Karpas-422 (cell line): ENCODE measurements around the gene TLR6. TPM values are rescaled to one million over a fixed set of nuclear protein-coding genes. Genes with fewer than 3 reads are reported as not detected.

Experiments
- DNase-seq: peaks from one replicate; pipeline ENCODE4 v3.0.0-alpha.2; 2015
- H2AFZ ChIP-seq: fragments of 200-600 bp; sonication (generic); 2 replicates; pipeline ENCODE4 v1.6.1; 2014; ENCODE audit warnings: antibody characterized with exemption, low read length, mixed read lengths
- H3K27ac ChIP-seq: fragments of 200-600 bp; sonication (generic); 2 replicates; pipeline ENCODE4 v1.5.1; 2014; ENCODE audit warnings: mild to moderate bottlenecking, low read length, moderate library complexity
- H3K27me3 ChIP-seq: fragments of 200-600 bp; sonication (generic); 2 replicates; pipeline ENCODE4 v1.6.1; 2014; ENCODE audit warnings: low read length, mixed read lengths
- H3K36me3 ChIP-seq: fragments of 200-600 bp; sonication (generic); 2 replicates; pipeline ENCODE4 v1.6.1; 2014; ENCODE audit warnings: low read length, mixed read lengths; ENCODE audit not compliant: insufficient read depth
- H3K4me1 ChIP-seq: fragments of 200-600 bp; sonication (generic); 2 replicates; pipeline ENCODE4 v1.6.1; 2014; ENCODE audit warnings: mild to moderate bottlenecking, low read length, mixed read lengths
- H3K4me2 ChIP-seq: fragments of 200-600 bp; sonication (generic); 2 replicates; pipeline ENCODE4 v1.6.1; 2014; ENCODE audit warnings: low read length, low read depth, mild to moderate bottlenecking; ENCODE audit not compliant: poor library complexity, severe bottlenecking
- H3K4me3 ChIP-seq: fragments of 200-600 bp; sonication (generic); 2 replicates; pipeline ENCODE4 v1.5.1; 2014; ENCODE audit warnings: mild to moderate bottlenecking, antibody characterized with exemption, low read length, mixed read lengths
- H3K79me2 ChIP-seq: fragments of 200-600 bp; sonication (generic); 2 replicates; pipeline ENCODE4 v1.6.1; 2014; ENCODE audit warnings: mild to moderate bottlenecking, low read length, mixed read lengths
- H3K9ac ChIP-seq: fragments of 200-600 bp; sonication (generic); 2 replicates; pipeline ENCODE4 v1.6.0; 2014; ENCODE audit warnings: low read length
- H3K9me2 ChIP-seq: fragments of 200-600 bp; sonication (generic), shearing (Covaris generic); replicated peaks from 2 replicates; pipeline ENCODE4 v1.6.0; 2014; ENCODE audit warnings: mild to moderate bottlenecking, low read length, moderate library complexity; ENCODE audit not compliant: insufficient read depth
- H3K9me3 ChIP-seq: fragments of 300-700, 200-600 bp; sonication (generic); 2 replicates; pipeline ENCODE4 v1.6.1; 2014; ENCODE audit warnings: low read length, mixed read lengths
- H4K20me1 ChIP-seq: fragments of 200-600 bp; sonication (generic); 2 replicates; pipeline ENCODE4 v1.6.1; 2014; ENCODE audit warnings: mild to moderate bottlenecking, antibody characterized with exemption, low read length, low read depth; ENCODE audit not compliant: insufficient read depth
- total RNA-seq: library from RNA; depleted of rRNA; stranded (reverse); fragments of >200 nt; shearing (Covaris generic); gene quantifications from 2 replicates; pipeline ENCODE4 v1.2.3, GENCODE V29; 2014; ENCODE audit warnings: low replicate concordance; rRNA removed

Gene TLR6, protein sequence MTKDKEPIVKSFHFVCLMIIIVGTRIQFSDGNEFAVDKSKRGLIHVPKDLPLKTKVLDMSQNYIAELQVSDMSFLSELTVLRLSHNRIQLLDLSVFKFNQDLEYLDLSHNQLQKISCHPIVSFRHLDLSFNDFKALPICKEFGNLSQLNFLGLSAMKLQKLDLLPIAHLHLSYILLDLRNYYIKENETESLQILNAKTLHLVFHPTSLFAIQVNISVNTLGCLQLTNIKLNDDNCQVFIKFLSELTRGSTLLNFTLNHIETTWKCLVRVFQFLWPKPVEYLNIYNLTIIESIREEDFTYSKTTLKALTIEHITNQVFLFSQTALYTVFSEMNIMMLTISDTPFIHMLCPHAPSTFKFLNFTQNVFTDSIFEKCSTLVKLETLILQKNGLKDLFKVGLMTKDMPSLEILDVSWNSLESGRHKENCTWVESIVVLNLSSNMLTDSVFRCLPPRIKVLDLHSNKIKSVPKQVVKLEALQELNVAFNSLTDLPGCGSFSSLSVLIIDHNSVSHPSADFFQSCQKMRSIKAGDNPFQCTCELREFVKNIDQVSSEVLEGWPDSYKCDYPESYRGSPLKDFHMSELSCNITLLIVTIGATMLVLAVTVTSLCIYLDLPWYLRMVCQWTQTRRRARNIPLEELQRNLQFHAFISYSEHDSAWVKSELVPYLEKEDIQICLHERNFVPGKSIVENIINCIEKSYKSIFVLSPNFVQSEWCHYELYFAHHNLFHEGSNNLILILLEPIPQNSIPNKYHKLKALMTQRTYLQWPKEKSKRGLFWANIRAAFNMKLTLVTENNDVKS
- 12.4 and 39.9 TPM in 2 replicates for total RNA-seq

DNA sequence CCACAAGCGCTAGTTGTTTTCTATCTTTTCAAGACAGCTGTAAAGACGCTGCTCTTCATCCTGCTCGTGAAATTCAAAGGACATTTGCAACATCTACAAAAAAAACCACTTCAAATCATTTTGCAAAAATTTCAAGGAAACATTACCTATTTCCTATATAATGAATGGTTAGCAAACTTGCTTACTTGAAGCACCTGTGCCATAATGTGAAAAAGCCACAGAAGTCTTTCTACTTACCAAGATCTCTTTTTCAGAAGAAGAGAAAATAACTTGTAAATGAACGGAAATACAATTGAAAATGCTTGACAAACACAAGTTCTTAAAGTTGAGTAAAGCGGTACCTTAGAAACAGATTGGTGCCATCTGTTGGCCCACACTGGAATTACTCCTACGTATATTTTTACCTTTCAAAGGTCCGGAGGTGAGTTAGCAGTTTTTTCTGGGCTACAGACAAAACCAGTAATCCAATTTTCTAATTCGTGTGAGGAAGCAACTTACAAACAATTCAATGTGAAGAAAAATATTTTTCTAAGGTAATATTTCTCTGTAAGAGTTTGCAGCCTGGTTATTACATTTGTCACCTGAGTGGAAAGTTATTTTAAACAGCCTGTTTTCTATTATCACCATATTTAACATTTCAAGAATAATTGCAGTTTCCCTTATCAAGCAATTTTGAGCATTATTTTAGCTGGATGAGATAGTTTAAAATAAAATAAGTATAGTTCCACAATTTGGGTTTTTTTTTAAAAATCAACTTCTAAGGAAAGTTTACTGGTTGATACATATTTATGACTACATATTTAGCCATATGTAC lies at the start of gene TLR6:
TSS of gene TLR6 (minus strand) at position 294 of the 814 bp plus-strand sequence. CDS start 27,344 bp downstream, outside the sequence.
- Histone ChIP-seq H2AFZ (0 out of 2 replicates have a peak within 1 kb of the TSS, but pooled peaks have one; percentile 18), H3K9ac (peak within 1 kb of the TSS; percentile 80), H3K36me3 (no peaks in the 10 kb centered on the region), H3K9me3 (no peaks in the 10 kb centered on the region), H3K4me3 (peak within 1 kb of the TSS; percentile 70), H4K20me1 (no peaks in the 10 kb centered on the region), H3K79me2 (peaks cover 26% of the 10 kb centered on the region), H3K27me3 (no peaks in the 10 kb centered on the region), H3K4me1 (peaks cover 66% of the 10 kb centered on the region), H3K27ac (peak within 1 kb of the TSS; percentile 98), H3K9me2 (no peaks in the 10 kb centered on the region), H3K4me2 (peak within 1 kb of the TSS; percentile 100)
- DNase-seq = peak; percentile 97

GRCh38 chr4:38905652-38906385 lies 49.2 kb upstream of the TLR6 start:
- Histone ChIP-seq H4K20me1 (no peaks in the 10 kb centered on the region), H3K4me1 (peaks cover 4% of the 10 kb centered on the region; the same call in 1 of the 2 replicates), H3K9ac (no peak overlapping the region), H3K79me2 (no peaks in the 10 kb centered on the region), H3K27me3 (no peaks in the 10 kb centered on the region), H3K4me3 (no peak overlapping the region), H3K4me2 (no peak overlapping the region), H3K36me3 (no peaks in the 10 kb centered on the region), H3K9me3 (no peaks in the 10 kb centered on the region), H3K9me2 (no peaks in the 10 kb centered on the region), H2AFZ (no peak overlapping the region), H3K27ac (no peak overlapping the region)
- DNase-seq = no peak

DNA sequence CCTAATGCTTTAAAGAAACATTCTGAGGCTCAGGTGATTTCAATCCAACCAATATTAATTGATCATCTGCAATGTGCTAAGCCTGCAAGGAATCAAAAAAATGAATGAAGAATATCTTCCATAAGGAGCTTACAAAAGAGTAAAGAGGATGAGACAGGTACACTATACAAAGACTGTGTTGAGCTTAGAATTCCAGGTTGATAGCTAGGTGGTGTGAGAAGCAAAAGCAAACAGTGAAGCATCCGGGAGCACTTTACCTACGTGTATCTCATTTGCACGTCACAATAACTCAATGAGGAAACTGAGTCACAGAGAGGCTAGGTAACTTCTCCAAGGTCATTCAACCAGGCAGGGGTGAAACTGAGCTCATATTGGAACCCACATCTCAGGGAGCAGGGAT lies 48.1 kb upstream of the TLR6 start:
- H3K4me3 ChIP-seq = no peak overlapping the region
- no peaks in the 10 kb centered on the region for H3K79me2 ChIP-seq
- no peaks in the 10 kb centered on the region for H4K20me1 ChIP-seq
- no peak overlapping the region for H3K9ac ChIP-seq
- no peak for DNase-seq
- H3K9me2 ChIP-seq = no peaks in the 10 kb centered on the region
- no peak overlapping the region for H2AFZ ChIP-seq
- no peaks in the 10 kb centered on the region for H3K27me3 ChIP-seq
- peaks cover 4% of the 10 kb centered on the region; the same call in 1 of the 2 replicates for H3K4me1 ChIP-seq
- H3K4me2 ChIP-seq = no peak overlapping the region
- no peaks in the 10 kb centered on the region for H3K9me3 ChIP-seq
- no peak overlapping the region for H3K27ac ChIP-seq
- H3K36me3 ChIP-seq = no peaks in the 10 kb centered on the region

- Histone ChIP-seq H3K4me1 (peaks cover 4% of the 10 kb centered on the region; the same call in 1 of the 2 replicates), H4K20me1 (no peaks in the 10 kb centered on the region), H3K36me3 (no peaks in the 10 kb centered on the region), H3K9me2 (no peaks in the 10 kb centered on the region), H3K27me3 (no peaks in the 10 kb centered on the region), H3K79me2 (no peaks in the 10 kb centered on the region), H3K4me3 (no peak overlapping the region), H3K27ac (no peak overlapping the region), H3K9me3 (no peaks in the 10 kb centered on the region), H2AFZ (no peak overlapping the region), H3K9ac (no peak overlapping the region), H3K4me2 (no peak overlapping the region)
- DNase-seq = no peak
Measured at GRCh38 chr4:38904090-38904666, 47.6 kb upstream of the TLR6 start.

DNA sequence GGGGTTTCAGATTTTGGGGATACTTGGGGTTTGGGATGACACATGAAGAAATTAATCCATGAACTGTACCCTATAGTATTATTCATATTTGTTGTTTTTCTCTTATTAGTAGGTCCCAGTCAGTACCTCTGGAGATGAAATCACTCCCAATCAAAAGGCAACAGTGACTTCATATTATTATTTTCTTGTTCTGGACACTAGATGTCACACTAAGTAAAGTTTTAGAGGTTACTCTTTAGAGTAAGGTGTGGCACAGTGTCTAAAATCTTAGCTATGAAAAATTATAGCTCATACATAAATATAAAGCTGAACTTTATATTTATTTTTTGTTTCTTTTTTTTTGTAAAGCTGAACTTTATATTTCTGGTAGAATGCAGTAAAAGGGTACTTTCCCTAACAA lies 46.1 kb upstream of the TLR6 start:
- Histone ChIP-seq H3K4me1 (peaks cover 4% of the 10 kb centered on the region; the same call in 1 of the 2 replicates), H3K9me3 (no peaks in the 10 kb centered on the region), H3K36me3 (no peaks in the 10 kb centered on the region), H3K9me2 (no peaks in the 10 kb centered on the region), H3K4me3 (no peak overlapping the region), H3K79me2 (no peaks in the 10 kb centered on the region), H4K20me1 (no peaks in the 10 kb centered on the region), H3K4me2 (no peak overlapping the region), H2AFZ (no peak overlapping the region), H3K27me3 (no peaks in the 10 kb centered on the region), H3K9ac (no peak overlapping the region), H3K27ac (no peak overlapping the region)
- peak; percentile 79 for DNase-seq

- Histone ChIP-seq H2AFZ (no peak overlapping the region), H3K27me3 (no peaks in the 10 kb centered on the region)
- DNase-seq = no peak
Measured at GRCh38 chr4:38902221-38902620, 45.6 kb upstream of the TLR6 start.

DNA sequence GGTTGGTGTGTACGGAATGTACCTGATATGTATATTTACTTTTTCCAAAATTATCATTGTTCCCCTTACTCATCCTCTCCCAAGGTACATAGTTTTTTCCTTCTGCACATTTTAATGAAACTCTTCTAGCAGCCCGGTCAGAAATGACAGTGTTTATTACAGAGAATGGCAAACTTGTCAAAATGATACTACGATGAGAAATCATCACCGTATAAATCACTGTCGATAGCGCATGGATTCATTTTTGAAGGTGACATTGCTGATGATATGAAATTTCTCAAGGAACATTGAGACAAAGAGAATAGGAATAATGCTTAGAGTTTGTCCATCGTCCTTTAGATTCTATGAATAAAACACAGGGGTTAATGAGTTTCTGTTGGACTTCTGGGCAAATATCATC lies 41.6 kb upstream of the TLR6 start:
- Histone ChIP-seq H3K9me2 (no peaks in the 10 kb centered on the region), H2AFZ (no peak overlapping the region), H4K20me1 (no peaks in the 10 kb centered on the region), H3K27me3 (no peaks in the 10 kb centered on the region), H3K27ac (no peak overlapping the region), H3K36me3 (no peaks in the 10 kb centered on the region), H3K4me3 (no peak overlapping the region), H3K4me1 (peaks cover 4% of the 10 kb centered on the region; the same call in 1 of the 2 replicates), H3K4me2 (no peak overlapping the region), H3K79me2 (no peaks in the 10 kb centered on the region), H3K9me3 (no peaks in the 10 kb centered on the region), H3K9ac (no peak overlapping the region)
- DNase-seq = no peak

More at GRCh38 chr4:38902221-38902620, 45.6 kb upstream of the TLR6 start:
- no peaks in the 10 kb centered on the region for H3K36me3 ChIP-seq
- H3K79me2 ChIP-seq = no peaks in the 10 kb centered on the region
- no peak overlapping the region for H3K27ac ChIP-seq
- H3K9me2 ChIP-seq = no peaks in the 10 kb centered on the region
- no peaks in the 10 kb centered on the region for H4K20me1 ChIP-seq
- no peak overlapping the region for H3K9ac ChIP-seq
- H3K4me2 ChIP-seq = no peak overlapping the region
- no peaks in the 10 kb centered on the region for H3K9me3 ChIP-seq
- peaks cover 4% of the 10 kb centered on the region; the same call in 1 of the 2 replicates for H3K4me1 ChIP-seq
- H3K4me3 ChIP-seq = no peak overlapping the region
